Measurements from ENCODE around the gene ZNF415.

The ZNF415 gene

DNA sequence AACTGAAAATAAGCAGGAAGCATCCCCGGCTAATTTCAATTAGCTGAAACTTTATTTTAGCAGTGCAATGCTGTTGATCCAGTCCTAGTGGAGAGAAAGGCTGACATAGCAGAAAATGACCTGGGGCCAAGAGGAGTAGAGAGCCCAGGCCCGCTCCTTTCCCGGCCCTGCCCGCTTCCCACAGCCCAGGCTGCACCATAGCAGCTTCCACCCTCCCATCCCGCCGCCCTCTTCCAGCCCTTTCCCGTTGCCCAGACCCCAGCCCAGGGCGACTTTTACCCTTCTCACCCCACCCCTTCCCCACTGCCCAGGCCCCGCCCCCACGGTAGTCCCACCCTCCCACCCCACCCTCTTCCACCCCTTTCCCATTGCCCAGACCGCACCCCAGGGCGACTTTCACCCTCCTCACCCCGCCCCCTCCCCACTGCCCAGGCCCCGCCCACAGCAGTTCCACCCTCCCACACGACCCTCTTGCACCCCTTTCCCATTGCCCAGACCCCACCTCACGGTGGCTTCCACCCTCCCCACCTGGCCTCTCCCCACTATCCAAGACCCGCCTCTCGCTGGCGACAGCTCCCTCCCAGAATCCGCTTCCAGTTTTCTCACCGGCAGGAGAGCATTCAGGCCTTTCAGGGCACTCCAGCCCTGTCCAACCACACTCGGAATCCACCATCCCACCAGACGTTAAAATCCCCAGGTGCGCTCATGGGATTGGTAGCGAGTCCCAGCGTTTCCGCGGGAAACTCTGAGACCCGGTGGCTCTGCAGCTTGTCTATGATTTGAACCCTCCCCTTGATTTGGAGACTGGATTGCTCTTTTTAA lies 37.7 kb downstream of the ZNF415 start:
- no peak for DNase-seq (ENCODE audit: low spot score)
- in situ Hi-C loops (cut with MboI; ENCODE audit: low sequenced_read_pairs, unreplicated experiment) = no loop called here
- TF ChIP-seq, protein P1, sequence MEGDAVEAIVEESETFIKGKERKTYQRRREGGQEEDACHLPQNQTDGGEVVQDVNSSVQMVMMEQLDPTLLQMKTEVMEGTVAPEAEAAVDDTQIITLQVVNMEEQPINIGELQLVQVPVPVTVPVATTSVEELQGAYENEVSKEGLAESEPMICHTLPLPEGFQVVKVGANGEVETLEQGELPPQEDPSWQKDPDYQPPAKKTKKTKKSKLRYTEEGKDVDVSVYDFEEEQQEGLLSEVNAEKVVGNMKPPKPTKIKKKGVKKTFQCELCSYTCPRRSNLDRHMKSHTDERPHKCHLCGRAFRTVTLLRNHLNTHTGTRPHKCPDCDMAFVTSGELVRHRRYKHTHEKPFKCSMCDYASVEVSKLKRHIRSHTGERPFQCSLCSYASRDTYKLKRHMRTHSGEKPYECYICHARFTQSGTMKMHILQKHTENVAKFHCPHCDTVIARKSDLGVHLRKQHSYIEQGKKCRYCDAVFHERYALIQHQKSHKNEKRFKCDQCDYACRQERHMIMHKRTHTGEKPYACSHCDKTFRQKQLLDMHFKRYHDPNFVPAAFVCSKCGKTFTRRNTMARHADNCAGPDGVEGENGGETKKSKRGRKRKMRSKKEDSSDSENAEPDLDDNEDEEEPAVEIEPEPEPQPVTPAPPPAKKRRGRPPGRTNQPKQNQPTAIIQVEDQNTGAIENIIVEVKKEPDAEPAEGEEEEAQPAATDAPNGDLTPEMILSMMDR (IDR thresholded peaks at IDR 0.05; ENCODE audit: borderline replicate concordance, control extremely low read depth, extremely low read depth, insufficient read depth, missing control alignments) = no peak

DNA sequence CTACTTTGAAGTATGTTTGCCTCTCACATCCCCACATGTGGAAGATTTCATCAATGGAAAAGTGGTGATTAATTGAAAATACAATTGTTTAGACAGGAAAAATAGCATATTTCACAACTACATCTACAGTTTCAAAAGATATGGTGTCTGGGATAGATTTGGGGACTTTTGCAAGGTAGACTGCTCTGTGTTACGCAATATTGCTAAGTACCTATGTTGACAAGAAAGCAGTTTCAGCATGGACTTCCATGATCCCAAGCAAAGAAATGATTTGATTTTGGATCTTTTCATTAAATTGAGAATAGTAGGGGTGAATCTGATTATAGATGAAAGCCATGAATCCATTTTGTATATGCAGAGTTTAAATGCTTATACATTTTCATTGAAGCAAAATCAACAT lies 40.0 kb downstream of the ZNF415 start:
- DNase-seq (ENCODE audit: low spot score) = no peak
- TF ChIP-seq, protein P1 (IDR thresholded peaks at IDR 0.05; ENCODE audit: borderline replicate concordance, control extremely low read depth, extremely low read depth, insufficient read depth, missing control alignments) = no peak
- in situ Hi-C loops (cut with MboI; ENCODE audit: low sequenced_read_pairs, unreplicated experiment) = no loop called here

DNA sequence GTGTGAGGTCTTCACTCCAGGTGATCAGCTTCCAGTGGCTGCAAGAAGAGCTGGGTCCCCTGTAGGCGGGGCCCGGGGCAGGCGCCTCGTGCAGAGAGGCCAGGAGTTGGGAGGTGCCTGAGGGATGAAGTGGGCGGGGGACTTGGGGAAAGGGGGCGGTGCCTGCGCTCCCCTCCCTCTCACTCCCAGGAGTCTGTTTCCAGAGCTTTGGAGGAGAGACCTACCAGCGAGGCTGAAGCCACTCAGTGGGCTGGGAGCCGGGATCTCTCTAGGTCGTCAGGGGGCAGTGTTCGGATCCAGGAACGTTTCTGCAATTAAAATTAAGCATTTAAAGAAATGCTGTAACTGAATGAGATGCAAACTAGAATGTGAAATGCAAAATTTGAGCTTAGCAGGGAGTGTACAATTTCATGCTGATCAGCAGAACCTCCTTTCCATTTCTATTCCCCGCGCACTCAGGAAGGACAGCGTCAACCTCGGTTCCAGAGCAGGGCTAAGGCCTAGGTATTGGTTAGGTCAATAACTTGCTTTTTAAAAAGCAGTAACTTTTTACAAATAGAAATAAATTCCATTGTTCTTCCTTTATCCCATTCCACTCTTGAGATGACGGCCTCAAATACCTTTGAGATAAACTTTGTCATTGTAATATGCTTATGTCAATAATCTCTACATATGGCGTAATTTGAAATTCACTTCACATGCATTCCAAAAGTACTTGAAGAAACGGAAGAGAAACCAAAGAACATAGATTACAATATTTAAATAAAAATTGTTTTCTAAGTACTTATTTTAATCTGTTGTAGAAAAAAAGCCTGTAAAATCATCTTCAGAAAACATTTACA lies 41.1 kb downstream of the ZNF415 start:
- no peak for DNase-seq (ENCODE audit: low spot score)
- in situ Hi-C loops (cut with MboI; ENCODE audit: low sequenced_read_pairs, unreplicated experiment) = no loop called here
- TF ChIP-seq, protein P1 (IDR thresholded peaks at IDR 0.05; ENCODE audit: borderline replicate concordance, control extremely low read depth, extremely low read depth, insufficient read depth, missing control alignments) = no peak

DNA sequence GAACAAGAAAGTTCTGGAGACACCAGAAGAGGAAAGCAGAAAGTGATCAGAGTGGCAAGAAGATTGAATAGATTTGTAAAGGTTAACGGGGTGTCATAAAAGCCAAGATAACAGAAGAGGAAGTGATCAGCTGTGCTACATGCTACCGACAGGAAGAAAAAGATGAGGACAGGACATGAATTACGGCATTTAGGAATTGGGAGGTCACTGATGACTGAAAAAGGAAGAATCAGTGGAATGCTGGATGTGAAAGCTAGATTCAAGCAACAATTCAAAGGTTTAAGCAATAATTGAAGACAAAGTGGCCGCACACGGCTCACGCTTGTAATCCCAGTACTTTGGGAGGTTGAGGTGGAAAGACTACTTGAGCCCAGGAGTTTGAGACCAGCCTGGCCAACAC lies 44.6 kb downstream of the ZNF415 start:
- TF ChIP-seq, protein P1 (IDR thresholded peaks at IDR 0.05; ENCODE audit: borderline replicate concordance, control extremely low read depth, extremely low read depth, insufficient read depth, missing control alignments) = no peak
- no peak for DNase-seq (ENCODE audit: low spot score)
- in situ Hi-C loops (cut with MboI; ENCODE audit: low sequenced_read_pairs, unreplicated experiment) = no loop called here

DNA sequence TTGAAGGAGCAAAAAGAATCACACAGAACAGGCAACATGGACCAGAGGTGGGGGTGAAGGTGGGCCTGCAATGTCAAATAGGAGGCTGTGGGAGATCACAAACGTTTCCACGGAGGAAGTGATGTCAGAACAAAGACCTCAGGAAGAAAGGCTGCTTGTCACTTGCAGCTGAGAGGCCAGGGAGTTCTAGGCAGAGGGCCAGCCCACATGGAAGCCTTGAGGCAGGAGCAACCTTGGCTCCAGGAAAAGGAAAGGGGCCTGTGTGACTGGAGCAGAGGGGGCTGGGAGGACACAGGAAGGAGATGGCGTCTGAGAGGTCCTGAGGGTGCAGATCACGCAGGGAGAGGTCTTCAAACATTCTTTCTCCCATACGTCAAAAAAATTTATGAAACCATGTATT lies 45.8 kb downstream of the ZNF415 start:
- TF ChIP-seq, protein P1 (IDR thresholded peaks at IDR 0.05; ENCODE audit: borderline replicate concordance, control extremely low read depth, extremely low read depth, insufficient read depth, missing control alignments) = no peak
- in situ Hi-C loops (cut with MboI; ENCODE audit: low sequenced_read_pairs, unreplicated experiment) = no loop called here
- DNase-seq (ENCODE audit: low spot score) = no peak

DNA sequence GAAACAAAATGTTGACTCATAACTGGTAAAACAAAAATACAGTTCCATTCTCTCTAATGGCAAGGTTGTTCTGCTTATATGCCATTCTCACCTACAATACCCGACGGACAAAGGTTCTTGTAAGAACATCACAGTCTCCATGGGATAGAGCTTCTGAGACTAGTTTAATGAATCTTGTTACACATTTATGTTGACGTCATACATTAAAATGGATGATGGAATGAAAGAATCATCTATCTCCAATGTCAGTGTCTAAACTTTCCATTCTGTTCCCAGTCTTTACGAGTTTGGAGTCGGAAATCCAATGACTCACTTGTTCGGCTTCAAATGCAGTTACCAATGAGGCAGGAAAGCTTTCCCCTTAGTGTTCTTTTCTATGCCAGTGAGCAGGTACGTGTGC lies 47.2 kb downstream of the ZNF415 start:
- in situ Hi-C loops (cut with MboI; ENCODE audit: low sequenced_read_pairs, unreplicated experiment) = no loop called here
- no peak for DNase-seq (ENCODE audit: low spot score)
- TF ChIP-seq, protein P1 (IDR thresholded peaks at IDR 0.05; ENCODE audit: borderline replicate concordance, control extremely low read depth, extremely low read depth, insufficient read depth, missing control alignments) = no peak
